Glomerular endothelial cell (primary cell): ENCODE measurements around the gene ESRRA. TPM values are rescaled to one million over a fixed set of nuclear protein-coding genes. Genes with fewer than 3 reads are reported as not detected.
"Not testable (repeated sequence)": the region's sequence is repeated elsewhere in the genome, so short reads cannot be mapped to it uniquely, and the experiment has no call there.

Experiments
- DNase-seq: peaks from one replicate; pipeline ENCODE4 v3.0.0-alpha.2; 2011; ENCODE audit warnings: low read depth, low spot score; ENCODE audit errors: extremely low read depth
- total RNA-seq: library from RNA; depleted of rRNA; stranded (reverse); fragments of >200 nt; gene quantifications from 2 replicates; pipeline ENCODE4 v1.2.3, GENCODE V29; 2015

The ESRRA gene
- total RNA-seq, 1 donor from 2014 or later = 47.2 TPM

DNA sequence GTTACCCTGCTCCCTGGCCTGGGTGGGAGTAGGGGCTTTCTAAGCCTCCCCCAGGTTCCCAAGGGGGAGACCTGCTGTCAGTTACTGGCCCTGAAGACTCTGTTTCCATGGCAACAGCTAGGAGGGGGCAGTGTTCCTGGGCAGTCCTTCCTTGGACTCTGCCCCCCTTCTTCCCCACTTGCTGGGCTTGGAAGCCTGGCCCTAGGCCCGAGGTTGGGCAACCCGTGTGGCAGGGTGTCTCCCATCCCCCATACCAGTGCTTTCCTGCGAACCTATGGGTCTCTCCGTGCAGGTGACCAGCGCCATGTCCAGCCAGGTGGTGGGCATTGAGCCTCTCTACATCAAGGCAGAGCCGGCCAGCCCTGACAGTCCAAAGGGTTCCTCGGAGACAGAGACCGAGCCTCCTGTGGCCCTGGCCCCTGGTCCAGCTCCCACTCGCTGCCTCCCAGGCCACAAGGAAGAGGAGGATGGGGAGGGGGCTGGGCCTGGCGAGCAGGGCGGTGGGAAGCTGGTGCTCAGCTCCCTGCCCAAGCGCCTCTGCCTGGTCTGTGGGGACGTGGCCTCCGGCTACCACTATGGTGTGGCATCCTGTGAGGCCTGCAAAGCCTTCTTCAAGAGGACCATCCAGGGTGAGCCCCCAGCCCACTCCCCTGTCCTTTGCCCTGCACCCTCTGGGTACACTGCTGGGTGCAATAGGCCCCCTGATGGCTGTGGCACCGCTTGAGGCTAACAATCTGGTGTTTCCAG lies 1.7 kb downstream of the ESRRA start:
- no peak for DNase-seq

GRCh38 chr11:64307795-64308194 lies 2.5 kb downstream of the ESRRA start:
- DNase-seq = not testable (repeated sequence)

DNA sequence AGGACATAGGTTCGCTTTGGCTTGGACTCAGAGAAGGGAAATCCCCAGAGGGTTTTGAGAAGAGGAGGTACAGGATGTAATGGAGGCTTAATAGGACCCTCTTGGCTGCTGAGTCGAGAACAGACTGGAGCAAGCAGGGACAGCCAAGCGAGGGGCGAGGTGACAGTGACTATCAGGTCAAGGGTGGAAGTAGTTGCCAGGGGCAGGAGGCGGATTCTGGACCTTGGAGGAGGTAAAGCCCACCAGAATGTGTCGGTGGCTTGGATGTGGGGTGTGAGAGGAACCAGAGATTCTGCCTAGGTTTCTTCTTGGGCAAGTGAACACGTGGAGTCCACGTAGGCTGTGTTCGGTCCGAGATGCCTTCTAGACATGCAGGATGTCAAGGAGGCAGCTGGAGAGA lies 7.6 kb downstream of the ESRRA start:
- DNase-seq = no peak

DNA sequence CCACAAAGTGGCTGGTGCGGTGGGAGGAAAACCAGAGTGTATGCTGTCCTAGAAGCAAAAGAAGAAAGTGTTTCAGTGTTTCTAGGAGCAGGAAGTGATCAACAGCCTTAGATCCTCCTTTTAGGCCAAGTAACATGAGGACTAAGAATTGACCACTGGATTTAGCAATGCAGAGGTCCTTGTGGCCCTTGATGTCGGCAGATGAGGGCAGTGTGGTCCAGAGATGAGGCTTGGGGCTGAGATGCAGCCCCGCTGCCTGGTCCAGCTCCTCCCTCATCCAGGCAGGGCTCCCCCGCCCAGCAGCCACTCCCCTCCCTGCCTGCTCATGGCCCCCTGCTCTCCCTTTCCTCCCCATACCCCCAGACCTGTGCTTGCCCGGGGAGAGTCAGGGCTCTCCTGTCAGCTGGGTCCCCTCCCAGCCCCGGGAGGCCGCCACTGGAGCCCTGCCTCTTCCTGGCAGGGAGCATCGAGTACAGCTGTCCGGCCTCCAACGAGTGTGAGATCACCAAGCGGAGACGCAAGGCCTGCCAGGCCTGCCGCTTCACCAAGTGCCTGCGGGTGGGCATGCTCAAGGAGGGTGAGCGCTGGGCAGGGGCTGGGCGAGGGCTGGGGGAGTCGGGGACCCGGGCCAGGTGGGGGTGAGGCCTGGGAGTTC lies 8.3 kb downstream of the ESRRA start:
- no peak for DNase-seq

GRCh38 chr11:64314146-64314804 lies 9.0 kb downstream of the ESRRA start:
- no peak for DNase-seq

- DNase-seq = no peak
Measured at GRCh38 chr11:64314805-64315561, 9.7 kb downstream of the ESRRA start.

DNA sequence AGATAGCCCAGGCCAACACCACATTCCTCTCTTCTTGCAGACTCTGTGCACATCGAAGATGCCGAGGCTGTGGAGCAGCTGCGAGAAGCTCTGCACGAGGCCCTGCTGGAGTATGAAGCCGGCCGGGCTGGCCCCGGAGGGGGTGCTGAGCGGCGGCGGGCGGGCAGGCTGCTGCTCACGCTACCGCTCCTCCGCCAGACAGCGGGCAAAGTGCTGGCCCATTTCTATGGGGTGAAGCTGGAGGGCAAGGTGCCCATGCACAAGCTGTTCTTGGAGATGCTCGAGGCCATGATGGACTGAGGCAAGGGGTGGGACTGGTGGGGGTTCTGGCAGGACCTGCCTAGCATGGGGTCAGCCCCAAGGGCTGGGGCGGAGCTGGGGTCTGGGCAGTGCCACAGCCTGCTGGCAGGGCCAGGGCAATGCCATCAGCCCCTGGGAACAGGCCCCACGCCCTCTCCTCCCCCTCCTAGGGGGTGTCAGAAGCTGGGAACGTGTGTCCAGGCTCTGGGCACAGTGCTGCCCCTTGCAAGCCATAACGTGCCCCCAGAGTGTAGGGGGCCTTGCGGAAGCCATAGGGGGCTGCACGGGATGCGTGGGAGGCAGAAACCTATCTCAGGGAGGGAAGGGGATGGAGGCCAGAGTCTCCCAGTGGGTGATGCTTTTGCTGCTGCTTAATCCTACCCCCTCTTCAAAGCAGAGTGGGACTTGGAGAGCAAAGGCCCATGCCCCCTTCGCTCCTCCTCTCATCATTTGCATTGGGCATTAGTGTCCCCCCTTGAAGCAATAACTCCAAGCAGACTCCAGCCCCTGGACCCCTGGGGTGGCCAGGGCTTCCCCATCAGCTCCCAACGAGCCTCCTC lies 10.6 kb downstream of the ESRRA start:
- not testable (repeated sequence) for DNase-seq

DNA sequence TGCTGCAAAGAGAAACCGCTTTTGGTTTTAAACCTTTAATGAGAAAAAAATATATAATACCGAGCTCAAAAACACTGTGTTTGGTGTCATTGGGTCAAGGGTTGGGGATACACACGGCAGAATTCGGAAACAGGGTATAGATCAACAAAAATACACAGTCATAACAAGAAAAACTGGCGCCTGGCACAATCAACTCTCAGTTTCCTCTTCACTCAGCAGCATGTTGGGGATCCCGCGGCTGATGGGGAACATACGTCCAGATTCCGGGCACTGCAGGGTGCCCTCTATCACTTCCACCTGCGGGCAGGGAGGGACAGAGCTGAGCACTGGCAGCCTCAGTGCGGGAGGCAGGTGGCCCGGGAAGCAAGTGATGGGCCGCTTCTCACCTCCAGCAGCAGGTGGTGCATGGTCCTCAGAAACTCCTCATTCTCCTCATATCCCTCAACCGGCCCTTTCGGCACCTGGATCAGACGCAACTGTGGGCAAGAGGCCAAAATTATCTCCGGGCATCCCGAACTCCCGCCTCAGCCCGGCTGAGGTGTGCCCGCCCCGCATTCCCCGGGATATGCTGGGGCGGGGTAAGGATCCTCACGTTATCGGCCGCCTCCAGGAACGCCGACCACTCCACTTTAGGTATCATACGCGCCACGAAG lies 11.5 kb downstream of the ESRRA start:
- DNase-seq = no peak

DNA sequence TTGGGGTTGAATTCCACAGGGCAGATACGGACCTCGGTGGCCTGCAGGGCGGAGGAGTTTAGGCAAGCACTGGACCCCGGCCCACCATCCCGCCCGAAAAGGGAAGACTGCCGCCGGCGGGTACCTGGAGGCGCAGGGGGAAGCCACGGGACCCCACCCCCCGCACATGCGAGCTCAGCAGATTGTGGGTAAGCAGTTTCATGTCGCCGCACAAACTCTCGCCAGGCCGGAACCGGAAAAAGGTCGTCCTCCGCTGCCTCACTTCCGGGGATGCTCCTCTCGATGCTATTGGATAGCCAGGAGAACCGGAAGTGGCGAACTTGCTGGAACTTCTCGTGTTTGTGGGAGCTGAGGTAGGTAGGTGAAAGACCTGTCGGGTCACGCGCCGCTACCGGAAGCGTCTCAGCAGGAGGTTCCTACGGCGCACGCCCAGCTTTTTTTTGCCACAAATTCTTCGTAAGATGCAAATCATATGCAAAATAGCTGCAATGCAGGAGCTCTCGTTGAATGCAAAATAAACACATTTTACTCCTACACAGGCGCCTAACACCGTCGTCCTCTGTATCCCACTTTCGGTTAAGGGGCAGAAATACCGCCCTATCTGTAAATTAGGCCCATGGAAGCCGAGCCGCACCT lies 12.1 kb downstream of the ESRRA start, which contains the start of gene TRMT112:
Gene TRMT112, minus strand, starts transcription at position 235 of the 636 bp plus-strand sequence. Its CDS starts 33 bp downstream, at position 202.
- peak; percentile 77 for DNase-seq

DNA sequence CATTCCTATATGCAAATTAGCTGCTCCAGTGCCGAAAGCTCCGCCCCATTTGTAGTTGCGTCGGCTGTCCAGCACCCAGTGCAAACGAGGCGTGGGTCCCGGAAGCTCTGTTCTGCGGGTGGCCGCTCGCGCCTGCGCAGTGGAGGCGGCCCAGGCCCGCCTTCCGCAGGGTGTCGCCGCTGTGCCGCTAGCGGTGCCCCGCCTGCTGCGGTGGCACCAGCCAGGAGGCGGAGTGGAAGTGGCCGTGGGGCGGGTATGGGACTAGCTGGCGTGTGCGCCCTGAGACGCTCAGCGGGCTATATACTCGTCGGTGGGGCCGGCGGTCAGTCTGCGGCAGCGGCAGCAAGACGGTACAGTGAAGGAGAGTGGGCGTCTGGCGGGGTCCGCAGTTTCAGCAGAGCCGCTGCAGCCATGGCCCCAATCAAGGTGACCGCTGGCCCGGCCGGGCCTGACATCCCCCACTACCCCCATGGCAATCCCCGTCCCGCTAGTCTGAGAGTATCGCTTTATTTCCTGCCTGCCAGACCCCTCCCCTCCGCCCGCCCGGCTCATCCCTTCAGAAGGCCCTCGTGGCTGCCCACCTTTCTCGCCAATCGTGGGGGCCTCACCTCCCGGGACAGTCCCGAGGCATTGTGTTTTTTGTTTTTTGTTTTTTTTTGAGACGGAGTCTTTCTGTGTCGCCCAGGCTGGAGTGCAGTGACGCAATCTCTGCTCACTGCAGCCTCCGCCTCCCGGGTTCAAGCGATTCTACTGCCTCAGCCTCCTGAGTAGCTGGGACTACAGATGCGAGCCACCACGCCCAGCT lies 12.8 kb downstream of the ESRRA start, which contains the start of gene PRDX5:
Gene PRDX5, plus strand, starts transcription at position 161 of the 805 bp plus-strand sequence. Its CDS starts 95 bp downstream, at position 256.
- DNase-seq = peak; percentile 61

- no peak for DNase-seq
Measured at GRCh38 chr11:64318766-64319761, 13.7 kb downstream of the ESRRA start.

DNA sequence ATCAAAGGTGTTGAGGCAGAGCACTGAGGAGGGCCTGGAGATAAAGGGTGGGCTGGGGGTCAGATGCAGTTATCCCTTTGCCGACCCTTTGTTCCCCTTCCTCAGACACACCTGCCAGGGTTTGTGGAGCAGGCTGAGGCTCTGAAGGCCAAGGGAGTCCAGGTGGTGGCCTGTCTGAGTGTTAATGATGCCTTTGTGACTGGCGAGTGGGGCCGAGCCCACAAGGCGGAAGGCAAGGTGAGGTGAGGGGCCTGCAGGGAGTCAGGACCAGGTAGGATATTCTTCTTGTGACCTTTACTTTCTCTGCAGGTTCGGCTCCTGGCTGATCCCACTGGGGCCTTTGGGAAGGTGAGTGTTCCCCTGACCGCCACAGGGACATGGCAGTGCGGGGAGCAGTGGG lies 15.2 kb downstream of the ESRRA start:
- no peak for DNase-seq

DNA sequence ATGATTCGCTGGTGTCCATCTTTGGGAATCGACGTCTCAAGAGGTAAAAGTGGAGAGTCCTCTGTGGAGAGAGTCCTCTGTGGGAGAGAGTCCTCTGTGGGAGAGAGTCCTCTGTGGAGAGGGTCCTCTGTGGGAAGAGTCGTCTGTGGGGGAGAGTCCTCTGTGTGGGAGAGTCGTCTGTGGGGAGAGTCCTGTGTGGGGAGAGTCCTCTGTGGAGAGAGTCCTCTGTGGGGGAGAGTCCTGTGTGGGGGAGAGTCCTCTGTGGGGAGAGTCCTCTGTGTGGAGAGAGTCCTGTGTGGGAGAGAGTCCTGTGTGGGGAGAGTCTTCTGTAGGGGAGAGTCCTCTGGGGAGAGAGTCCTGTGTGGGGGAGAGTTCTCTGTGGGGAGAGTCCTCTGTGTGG lies 15.7 kb downstream of the ESRRA start:
- DNase-seq = no peak

DNA sequence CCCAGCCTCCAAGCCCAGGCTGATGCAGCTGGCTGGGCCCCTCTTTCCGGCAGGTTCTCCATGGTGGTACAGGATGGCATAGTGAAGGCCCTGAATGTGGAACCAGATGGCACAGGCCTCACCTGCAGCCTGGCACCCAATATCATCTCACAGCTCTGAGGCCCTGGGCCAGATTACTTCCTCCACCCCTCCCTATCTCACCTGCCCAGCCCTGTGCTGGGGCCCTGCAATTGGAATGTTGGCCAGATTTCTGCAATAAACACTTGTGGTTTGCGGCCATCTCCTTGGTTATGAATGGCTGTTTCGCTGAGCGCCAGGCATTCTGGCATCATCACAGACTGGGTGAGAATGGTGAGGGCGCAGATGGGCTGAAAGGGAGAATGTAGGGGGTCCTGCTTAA lies 16.2 kb downstream of the ESRRA start:
- no peak for DNase-seq

DNA sequence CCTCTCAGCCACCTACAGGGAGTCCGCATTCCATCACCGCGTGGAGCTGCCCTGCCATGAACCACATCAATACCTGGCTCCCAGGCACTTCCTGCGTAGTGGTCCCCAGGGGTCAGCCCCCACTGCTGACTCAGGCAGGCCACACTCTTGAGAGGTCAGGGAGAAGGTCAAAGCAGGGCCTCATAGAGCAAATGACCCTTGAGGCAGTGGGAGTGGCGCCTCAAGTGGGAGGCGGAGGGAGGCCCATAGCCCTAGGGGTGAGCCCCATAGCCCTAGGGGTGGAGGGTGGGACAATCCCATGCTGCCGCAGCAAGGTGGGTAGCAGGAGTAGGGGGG lies 17.6 kb downstream of the ESRRA start:
- no peak for DNase-seq

DNA sequence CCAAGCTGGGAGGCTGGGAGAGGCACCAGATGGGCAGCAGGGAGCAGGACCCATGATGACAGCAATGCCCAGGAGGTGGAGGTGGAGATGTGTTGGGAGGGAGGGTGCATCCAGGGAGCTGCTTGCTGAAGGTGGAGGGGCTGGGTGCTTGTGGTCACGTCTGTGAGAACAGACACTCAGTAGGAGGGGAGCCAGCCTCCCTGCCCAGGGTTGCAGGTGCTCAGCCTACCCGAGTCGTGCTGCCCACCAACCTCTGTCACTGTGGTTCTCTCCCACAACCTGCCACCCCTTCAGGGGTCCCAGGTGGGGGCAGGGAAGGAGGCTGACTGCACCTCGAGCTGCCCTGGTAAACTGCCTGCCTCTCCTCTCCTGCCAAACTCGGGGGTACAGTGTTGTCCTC lies 18.0 kb downstream of the ESRRA start:
- DNase-seq = no peak

DNA sequence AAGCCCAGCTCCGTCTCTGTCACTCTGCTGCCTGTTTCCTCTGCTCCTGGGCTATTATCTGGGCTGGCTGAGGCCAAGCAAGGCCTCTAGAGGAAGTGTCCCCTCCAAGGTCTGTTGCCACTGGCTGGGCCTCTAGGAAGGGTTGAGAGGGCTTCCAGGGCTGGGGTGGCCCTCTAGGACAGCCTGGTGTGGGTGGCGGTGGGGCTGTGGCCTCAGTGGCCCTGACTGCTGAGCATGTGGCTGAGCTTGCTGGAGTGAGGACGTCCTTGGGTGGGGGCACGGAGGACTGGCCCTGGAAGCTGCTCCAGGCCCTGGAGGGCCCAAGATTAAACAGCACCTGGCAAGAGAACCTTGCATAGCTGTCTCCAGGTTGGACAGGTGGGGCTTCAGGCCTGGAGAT lies 18.7 kb downstream of the ESRRA start:
- DNase-seq = not testable (repeated sequence)
